Endothelial cell of umbilical vein (primary cell): Measurements from ENCODE around the gene IL21. TPM values are rescaled to one million over a fixed set of nuclear protein-coding genes. Genes with fewer than 3 reads are reported as not detected.

Experiments
- BruUV-seq: library from RNA; stranded (reverse); fragments of 400-500 nt; replicated peaks from 2 replicates; lab custom pipeline; 2021; lab: Mats Ljungman, UMichigan
- CTCF ChIA-PET: fragments of 300-600, 350-600 bp; sonication (Branson Sonifier 250); formaldehyde crosslinking; loops from one replicate; lab custom pipeline; 2021; ENCODE audit warnings: antibody characterized with exemption, inconsistent platforms; lab: Charles Lee
- POLR2A ChIA-PET: fragments of 300-600, 350-600 bp; sonication (Branson Sonifier 250); formaldehyde crosslinking; loops from one replicate; lab custom pipeline; 2021; ENCODE audit warnings: antibody characterized with exemption, inconsistent platforms; lab: Charles Lee
- DNase-seq: peaks from one replicate; pipeline ENCODE4 v3.0.0-alpha.2; 2011; ENCODE audit warnings: low read depth, low spot score
- FAIRE-seq: peaks from 2 replicates; lab custom pipeline; 2011; peaks lifted over from hg19 to GRCh38; lab: Jason Lieb, UNC
- H2AFZ ChIP-seq: 2 replicates; pipeline ENCODE4 v1.6.0; 2012; ENCODE audit warnings: low read depth, low read length, control low read depth, inconsistent platforms
- H3K27ac ChIP-seq: 2 replicates; pipeline ENCODE4 v1.5.1; 2011; ENCODE audit warnings: low read depth, mild to moderate bottlenecking, control low read depth, low read length, moderate library complexity; ENCODE audit not compliant: insufficient read depth
- H3K27me3 ChIP-seq, 2 experiments: 2 replicates each; pipeline versions ENCODE4 v1.6.0 to v1.6.1; 2011; ENCODE audit warnings: low read length in 2 of 2, mixed read lengths in 1 of 2; ENCODE audit not compliant: control insufficient read depth in 2 of 2, insufficient read depth in 2 of 2
- H3K36me3 ChIP-seq, 2 experiments: 2 replicates in 1 of 2; 3 replicates in 1 of 2; pipeline ENCODE4 v1.5.1; 2011; ENCODE audit warnings: low read length in 2 of 2, mild to moderate bottlenecking in 1 of 2, moderate library complexity in 1 of 2; ENCODE audit not compliant: control insufficient read depth in 2 of 2, insufficient read depth in 2 of 2; ENCODE audit errors: extremely low read depth in 1 of 2
- H3K4me1 ChIP-seq: 3 replicates; pipeline ENCODE4 v1.5.1; 2011; ENCODE audit warnings: mild to moderate bottlenecking, low read length; ENCODE audit not compliant: control insufficient read depth, insufficient read depth; ENCODE audit errors: extremely low read depth
- H3K4me2 ChIP-seq: 2 replicates; pipeline ENCODE4 v1.6.1; 2011; ENCODE audit warnings: low read length, control low read depth, mixed read lengths; ENCODE audit not compliant: insufficient read depth
- H3K4me3 ChIP-seq, 3 experiments: fragments of 200-600 bp in 1 of 3; sonication (generic), shearing (Covaris generic) in 1 of 3; replicated peaks in 1 of 3; 2 replicates each; pipeline ENCODE4 v1.5.1; 2011 to 2016; ENCODE audit warnings: control low read depth in 3 of 3, low read length in 3 of 3, mild to moderate bottlenecking in 2 of 3, inconsistent platforms in 1 of 3, low read depth in 1 of 3, moderate library complexity in 1 of 3; ENCODE audit not compliant: insufficient read depth in 1 of 3
- H3K79me2 ChIP-seq: 2 replicates; pipeline ENCODE4 v1.6.0; 2012; ENCODE audit warnings: low read length, inconsistent platforms; ENCODE audit not compliant: control insufficient read depth, insufficient read depth
- H3K9ac ChIP-seq: replicated peaks from 2 replicates; pipeline ENCODE3; 2011; ENCODE audit warnings: low read length, control low read depth; ENCODE audit not compliant: insufficient read depth; ENCODE audit errors: extremely low read depth
- H3K9me1 ChIP-seq: replicated peaks from 3 replicates; pipeline ENCODE4 v1.6.0; 2011; ENCODE audit warnings: mild to moderate bottlenecking, low read length; ENCODE audit not compliant: control insufficient read depth, insufficient read depth; ENCODE audit errors: extremely low read depth
- H3K9me3 ChIP-seq: replicated peaks from 2 replicates; pipeline ENCODE4 v1.5.1; 2012; ENCODE audit warnings: low read length, inconsistent platforms; ENCODE audit not compliant: control insufficient read depth, insufficient read depth
- H4K20me1 ChIP-seq: replicated peaks from 2 replicates; pipeline ENCODE3; 2011; ENCODE audit warnings: mild to moderate bottlenecking, low read length; ENCODE audit not compliant: control insufficient read depth, insufficient read depth; ENCODE audit errors: extremely low read depth
- CTCF ChIP-seq, 2 donors: IDR thresholded peaks; 1 replicate in 1 of 2; 2 replicates in 1 of 2; pipeline ENCODE4 v1.5.1; 2011; ENCODE audit warnings: low read length in 2 of 2, mild to moderate bottlenecking in 2 of 2, moderate library complexity in 2 of 2, control low read depth in 1 of 2, inconsistent platforms in 1 of 2, low read depth in 1 of 2; ENCODE audit not compliant: insufficient read depth in 1 of 2; ENCODE audit errors: extremely low read depth in 1 of 2
- GATA2 ChIP-seq: IDR thresholded peaks from 2 replicates; pipeline ENCODE4 v1.7.0; 2011; ENCODE audit warnings: low read depth, mild to moderate bottlenecking, moderate library complexity, mixed read lengths, low read length; ENCODE audit not compliant: insufficient read length, insufficient read depth
- dilution Hi-C: fragments of 300-500 bp; cut with MboI; formaldehyde crosslinking; loops from one replicate; pipeline ENCODE4 v1.15.0; 2019; ENCODE audit warnings: low sequenced_read_pairs; ENCODE audit not compliant: extremely low pct_ligation_motif_present
- intact Hi-C: fragments of 100-400 bp; cut with micrococcal nuclease; formaldehyde crosslinking; loops from one replicate; pipeline ENCODE4 v1.10.0; 2022
- polyA plus RNA-seq, 4 experiments: library from polyadenylated mRNA; depleted of rRNA in 3 of 4; stranded (reverse) in 3 of 4; unstranded in 1 of 4; fragments of >200 nt; gene quantifications; 2 replicates each; pipeline versions ENCODE4 v1.2.1 to v1.2.3, GENCODE V29; 2011 to 2012; ENCODE audit warnings: missing spikeins in 1 of 4
- total RNA-seq: library from RNA; stranded (reverse); gene quantifications from 2 replicates; pipeline ENCODE4 v1.2.3, GENCODE V29; 2021

IL21 gene
- total and polyA plus RNA-seq, 2 donors (not counting 3 experiments of a cell fraction or from before 2014, with no cell fraction given), result not detected

DNA sequence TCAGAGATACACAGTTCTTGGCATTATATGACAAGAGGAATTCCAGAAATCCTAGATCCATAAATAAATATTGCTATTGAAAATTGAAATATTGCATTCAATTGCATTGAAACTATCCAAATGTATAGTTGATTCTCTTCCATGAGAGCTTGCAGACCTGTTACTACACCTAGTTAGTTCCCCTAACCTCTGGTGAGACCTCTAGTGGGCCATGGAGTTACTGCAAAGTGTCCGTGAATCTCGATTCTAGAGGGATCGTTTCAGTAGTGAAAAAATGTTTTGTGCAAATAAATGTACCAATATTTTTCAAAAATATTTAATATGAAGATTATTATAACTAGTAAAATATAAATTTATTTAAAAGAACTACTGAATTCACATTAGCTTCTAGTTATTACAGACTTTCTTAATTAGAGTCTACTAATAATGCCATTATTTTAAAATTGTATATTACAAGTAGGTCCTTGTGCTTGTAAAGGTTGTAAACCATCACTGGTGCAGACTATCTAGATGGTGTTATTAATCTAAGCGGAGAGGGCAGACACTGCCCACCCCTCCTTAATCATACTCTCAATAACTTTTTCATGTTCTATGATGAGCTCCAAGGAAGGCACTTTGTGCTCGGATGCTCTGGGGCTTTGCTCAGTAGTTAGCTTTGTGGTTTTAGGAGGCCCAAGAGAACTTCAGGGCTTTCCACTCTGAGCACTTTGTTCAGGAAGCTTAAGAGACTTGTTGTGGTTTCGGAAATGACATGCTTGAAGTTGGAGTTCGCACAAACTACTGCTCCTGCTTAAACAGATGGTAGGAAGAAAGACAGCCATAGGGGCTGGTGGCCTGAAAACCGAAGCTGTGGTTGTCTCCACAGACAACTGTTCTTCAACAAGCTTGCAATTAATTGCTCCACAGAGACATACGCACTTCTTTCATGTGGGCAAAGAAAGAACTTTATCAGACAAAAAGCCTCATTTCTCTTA lies 42.8 kb downstream of the IL21 start:
- dilution Hi-C loops (no loop called here), intact Hi-C loops (loop anchor here (1.0 to 10.0 kb wide), 8 partner anchors 123 to 756 kb away; partner anchors contain the start of genes BLTP1, CCNA2 and IL2)
- no peaks in the 10 kb centered on the region for H3K4me1 ChIP-seq
- H4K20me1 ChIP-seq, result no peaks in the 10 kb centered on the region
- no peak overlapping the region for H3K4me2 ChIP-seq
- no peaks in the 10 kb centered on the region for H3K9me3 ChIP-seq
- H3K4me3 ChIP-seq, result no peak overlapping the region
- no peak overlapping the region for H3K9ac ChIP-seq
- ChIA-PET CTCF (interaction anchor here (0.7 to 4.9 kb wide), 33 partner anchors 10 to 756 kb away, joined by 3 to 139 read pairs (median 4); partner anchors contain the start of genes BBS12 and TRPC3), POLR2A (no interaction called here)
- no peaks in the 10 kb centered on the region for H3K36me3 ChIP-seq
- BruUV-seq, result no TSS peak
- DNase-seq, result peak; percentile 40
- no peaks in the 10 kb centered on the region for H3K9me1 ChIP-seq
- no peaks in the 10 kb centered on the region for H3K79me2 ChIP-seq
- TF ChIP-seq CTCF (IDR thresholded peaks at IDR 0.05; ENCODE audit: extremely low read depth in 1 of 2, insufficient read depth in 1 of 2, low read depth in 1 of 2, low read length in 2 of 2) (peak; percentile 50 to 60), GATA2 (no peak)
- H2AFZ ChIP-seq, result no peak overlapping the region
- peaks cover 2% of the 10 kb centered on the region in 2 experiments for H3K27me3 ChIP-seq
- FAIRE-seq, result peak; percentile 84
- H3K27ac ChIP-seq, result no peak overlapping the region
